ENCODE measurements around the gene SRP54.

GRCh38 chr14:35052637-35053036 lies 69.8 kb downstream of the SRP54 start:
- TF ChIP-seq, protein P1, sequence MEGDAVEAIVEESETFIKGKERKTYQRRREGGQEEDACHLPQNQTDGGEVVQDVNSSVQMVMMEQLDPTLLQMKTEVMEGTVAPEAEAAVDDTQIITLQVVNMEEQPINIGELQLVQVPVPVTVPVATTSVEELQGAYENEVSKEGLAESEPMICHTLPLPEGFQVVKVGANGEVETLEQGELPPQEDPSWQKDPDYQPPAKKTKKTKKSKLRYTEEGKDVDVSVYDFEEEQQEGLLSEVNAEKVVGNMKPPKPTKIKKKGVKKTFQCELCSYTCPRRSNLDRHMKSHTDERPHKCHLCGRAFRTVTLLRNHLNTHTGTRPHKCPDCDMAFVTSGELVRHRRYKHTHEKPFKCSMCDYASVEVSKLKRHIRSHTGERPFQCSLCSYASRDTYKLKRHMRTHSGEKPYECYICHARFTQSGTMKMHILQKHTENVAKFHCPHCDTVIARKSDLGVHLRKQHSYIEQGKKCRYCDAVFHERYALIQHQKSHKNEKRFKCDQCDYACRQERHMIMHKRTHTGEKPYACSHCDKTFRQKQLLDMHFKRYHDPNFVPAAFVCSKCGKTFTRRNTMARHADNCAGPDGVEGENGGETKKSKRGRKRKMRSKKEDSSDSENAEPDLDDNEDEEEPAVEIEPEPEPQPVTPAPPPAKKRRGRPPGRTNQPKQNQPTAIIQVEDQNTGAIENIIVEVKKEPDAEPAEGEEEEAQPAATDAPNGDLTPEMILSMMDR (conservative IDR thresholded peaks at IDR 0.05; ENCODE audit: low read depth, low read length): no peak
- TF ChIP-seq EZH2 (IDR thresholded peaks at IDR 0.05; ENCODE audit: low read length, unreplicated experiment) (no peak), EZH2phosphoT487 (IDR thresholded peaks at IDR 0.05; ENCODE audit: borderline replicate concordance, low read length) (no peak)
